SK-N-SH (cell line): ENCODE data around the gene MTF2.

Experiments
- TF ChIP-seq, protein P1 (sequence below): fragments of 200-600 bp; sonication (generic); IDR thresholded peaks from 2 replicates; pipeline ENCODE4 v1.6.1; 2017; ENCODE audit warnings: antibody characterized with exemption, mild to moderate bottlenecking, moderate library complexity
- TF ChIP-seq, protein P2 (sequence below): IDR thresholded peaks from 2 replicates; pipeline ENCODE4 v1.4.0; 2012; ENCODE audit warnings: low read depth, borderline replicate concordance

DNA sequence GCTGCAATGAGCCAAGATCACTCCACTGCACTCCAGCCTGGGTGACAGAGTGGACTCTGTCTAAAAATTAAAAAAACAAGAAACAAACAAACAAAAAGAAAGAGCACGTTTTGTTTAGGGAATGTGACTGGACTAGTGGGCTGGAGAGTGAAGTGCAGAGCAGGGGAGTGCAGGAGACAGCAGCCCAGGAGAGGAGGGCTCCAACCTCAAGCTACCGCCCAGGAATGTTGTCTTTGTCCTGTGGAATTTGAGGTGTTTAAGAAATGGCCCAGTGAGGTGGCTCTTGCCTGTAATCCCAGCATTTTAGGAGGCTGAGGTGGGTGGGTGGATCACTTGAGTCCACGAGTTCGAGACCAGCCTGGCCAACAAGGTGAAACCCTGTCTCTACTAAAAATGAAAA is 42.4 kb upstream of the MTF2 start:
- TF ChIP-seq, protein P1, sequence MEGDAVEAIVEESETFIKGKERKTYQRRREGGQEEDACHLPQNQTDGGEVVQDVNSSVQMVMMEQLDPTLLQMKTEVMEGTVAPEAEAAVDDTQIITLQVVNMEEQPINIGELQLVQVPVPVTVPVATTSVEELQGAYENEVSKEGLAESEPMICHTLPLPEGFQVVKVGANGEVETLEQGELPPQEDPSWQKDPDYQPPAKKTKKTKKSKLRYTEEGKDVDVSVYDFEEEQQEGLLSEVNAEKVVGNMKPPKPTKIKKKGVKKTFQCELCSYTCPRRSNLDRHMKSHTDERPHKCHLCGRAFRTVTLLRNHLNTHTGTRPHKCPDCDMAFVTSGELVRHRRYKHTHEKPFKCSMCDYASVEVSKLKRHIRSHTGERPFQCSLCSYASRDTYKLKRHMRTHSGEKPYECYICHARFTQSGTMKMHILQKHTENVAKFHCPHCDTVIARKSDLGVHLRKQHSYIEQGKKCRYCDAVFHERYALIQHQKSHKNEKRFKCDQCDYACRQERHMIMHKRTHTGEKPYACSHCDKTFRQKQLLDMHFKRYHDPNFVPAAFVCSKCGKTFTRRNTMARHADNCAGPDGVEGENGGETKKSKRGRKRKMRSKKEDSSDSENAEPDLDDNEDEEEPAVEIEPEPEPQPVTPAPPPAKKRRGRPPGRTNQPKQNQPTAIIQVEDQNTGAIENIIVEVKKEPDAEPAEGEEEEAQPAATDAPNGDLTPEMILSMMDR: no peak
- TF ChIP-seq, protein P2, sequence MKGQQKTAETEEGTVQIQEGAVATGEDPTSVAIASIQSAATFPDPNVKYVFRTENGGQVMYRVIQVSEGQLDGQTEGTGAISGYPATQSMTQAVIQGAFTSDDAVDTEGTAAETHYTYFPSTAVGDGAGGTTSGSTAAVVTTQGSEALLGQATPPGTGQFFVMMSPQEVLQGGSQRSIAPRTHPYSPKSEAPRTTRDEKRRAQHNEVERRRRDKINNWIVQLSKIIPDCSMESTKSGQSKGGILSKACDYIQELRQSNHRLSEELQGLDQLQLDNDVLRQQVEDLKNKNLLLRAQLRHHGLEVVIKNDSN: no peak
